GM18858 (cell line): ENCODE results near the gene SEC14L6.

ENCODE experiments used
- ATAC-seq: cut with Tn5 transposase; IDR thresholded peaks from one replicate; pipeline ENCODE4 v1.9.1; 2021; ENCODE audit not compliant: unreplicated experiment

The SEC14L6 gene

DNA sequence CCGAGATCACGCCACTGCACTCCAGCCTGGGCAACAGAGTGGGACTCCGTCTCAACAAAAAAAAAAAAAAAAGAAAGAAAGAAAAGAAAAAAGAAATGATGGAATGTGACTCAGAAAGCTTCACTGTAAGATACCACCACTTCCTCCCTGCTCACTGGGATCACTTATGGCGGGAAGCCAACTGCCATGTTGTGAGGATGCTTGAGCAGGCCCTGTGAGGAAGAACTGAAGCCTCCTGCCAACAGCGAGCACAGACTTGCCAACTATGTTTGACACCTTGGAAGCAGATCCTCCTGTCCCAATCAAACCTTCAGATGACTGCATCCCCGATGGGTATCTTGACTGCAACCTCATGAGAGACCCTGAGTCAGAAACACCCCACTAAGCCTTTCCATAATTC lies 8.3 kb downstream of the SEC14L6 start:
- ATAC-seq, result no peak

DNA sequence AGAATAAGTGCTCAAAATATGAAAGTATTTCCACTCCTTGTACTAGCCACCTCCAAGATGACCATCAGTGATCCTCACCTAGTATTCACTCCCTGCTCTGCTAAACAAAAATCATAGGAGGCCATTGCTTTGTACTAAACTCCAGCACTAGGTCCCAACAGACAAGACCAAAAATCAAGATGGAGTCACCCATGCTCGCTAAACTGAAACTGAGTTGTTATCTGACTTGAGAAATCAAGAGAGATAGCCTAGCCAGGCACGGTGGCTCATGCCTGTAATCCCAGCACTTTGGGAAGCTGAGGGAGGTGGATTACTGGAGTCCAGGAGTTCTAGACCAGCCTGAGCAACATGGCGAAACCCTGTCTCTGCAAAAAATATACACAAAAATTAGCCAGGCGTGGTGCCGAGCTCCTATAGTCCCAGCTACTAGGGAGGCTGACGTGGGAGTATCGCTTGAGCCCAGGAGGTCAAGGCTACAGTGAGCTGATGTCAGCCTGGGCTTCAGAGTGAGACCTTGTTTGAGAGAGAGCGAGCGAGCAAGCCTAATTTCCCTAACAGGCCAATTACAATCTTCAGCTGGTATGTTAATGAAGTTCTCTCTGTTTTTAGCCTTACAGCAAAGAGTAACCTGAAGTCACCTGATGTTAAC lies 9.3 kb downstream of the SEC14L6 start:
- no peak for ATAC-seq

DNA sequence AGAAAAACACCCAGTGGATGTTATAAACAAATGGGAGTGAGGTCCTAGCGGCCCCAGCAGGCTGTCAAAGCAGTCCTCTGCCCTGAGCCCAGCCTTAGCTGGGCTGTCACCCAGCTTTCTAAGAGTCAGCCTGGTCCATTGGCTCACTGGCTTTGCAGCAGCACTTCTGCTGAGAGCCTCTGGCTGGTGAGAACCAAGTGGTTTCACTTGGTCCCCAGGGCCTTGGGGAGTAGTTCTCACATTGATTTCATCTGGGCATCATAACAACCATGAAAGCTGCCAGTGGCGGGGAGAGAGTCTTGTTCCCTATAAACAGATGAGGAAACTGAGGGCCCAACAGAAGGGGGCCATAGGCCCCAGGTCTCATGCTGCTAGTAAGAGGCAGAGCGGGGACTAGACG lies 11.4 kb downstream of the SEC14L6 start:
- no peak for ATAC-seq

DNA sequence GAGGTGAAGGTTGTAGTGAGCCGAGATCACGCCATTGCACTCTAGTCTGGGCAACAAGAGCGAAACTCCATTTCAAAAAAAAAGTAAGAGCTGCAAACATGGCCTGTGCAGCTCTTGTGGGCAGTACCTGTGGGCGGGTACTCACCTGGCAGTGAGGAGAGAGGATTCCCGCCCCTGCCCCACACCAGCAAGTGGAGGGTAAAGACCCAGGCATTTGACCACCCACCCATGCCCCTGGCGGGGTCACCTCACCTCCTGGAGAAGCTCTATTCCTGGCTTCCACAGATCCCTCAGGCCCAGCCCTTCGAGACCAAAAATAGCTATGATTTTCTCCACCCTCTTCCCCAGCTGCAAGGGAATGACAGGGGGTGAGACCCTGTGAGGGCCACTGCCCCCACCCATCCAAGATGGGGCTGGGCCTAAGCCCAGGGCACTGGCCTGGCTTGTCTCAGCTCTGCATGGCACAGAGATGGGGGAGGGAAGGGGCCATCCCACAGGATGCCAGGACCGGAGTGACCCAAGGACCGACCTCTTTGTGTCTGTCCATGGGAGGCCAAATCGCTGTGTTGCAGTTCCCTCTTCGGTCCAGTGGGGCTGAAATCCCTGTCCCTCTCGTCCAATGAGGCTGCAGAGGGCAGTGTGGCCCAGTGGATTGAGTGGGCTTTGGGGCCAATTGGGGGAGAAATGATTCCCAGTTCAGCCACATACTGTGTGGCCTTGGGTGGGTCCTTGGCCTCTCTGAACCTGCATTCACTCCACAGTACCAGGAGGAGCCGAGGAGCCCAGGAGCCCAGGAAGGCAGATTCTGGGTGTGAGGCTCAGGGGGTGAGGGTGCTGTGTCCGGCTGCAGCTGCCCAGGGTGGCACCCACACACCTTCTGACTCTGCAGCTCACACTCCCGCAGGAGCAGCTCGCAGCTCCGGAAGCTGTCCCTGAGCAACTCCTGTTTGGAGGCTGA lies 14.6 kb downstream of the SEC14L6 start:
- no peak for ATAC-seq

DNA sequence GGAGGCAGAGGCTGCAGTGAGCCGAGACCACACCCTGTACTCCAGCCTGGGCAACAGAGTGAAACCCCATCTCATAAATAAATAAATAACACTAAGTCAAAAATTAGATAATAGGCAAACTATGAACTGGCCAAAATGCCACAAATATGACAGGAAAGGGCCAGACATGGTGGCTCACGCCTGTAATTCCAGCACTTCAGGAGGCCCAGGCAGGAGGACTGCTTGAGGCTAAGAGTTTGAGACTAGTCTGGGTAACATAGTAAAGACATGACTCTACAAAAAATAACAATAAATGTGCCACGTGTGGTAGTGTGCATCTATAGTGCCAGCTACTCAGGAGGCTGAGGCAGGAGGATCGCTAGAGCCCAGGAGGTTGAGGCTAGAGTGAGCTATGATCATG lies 19.9 kb downstream of the SEC14L6 start:
- ATAC-seq, result no peak

DNA sequence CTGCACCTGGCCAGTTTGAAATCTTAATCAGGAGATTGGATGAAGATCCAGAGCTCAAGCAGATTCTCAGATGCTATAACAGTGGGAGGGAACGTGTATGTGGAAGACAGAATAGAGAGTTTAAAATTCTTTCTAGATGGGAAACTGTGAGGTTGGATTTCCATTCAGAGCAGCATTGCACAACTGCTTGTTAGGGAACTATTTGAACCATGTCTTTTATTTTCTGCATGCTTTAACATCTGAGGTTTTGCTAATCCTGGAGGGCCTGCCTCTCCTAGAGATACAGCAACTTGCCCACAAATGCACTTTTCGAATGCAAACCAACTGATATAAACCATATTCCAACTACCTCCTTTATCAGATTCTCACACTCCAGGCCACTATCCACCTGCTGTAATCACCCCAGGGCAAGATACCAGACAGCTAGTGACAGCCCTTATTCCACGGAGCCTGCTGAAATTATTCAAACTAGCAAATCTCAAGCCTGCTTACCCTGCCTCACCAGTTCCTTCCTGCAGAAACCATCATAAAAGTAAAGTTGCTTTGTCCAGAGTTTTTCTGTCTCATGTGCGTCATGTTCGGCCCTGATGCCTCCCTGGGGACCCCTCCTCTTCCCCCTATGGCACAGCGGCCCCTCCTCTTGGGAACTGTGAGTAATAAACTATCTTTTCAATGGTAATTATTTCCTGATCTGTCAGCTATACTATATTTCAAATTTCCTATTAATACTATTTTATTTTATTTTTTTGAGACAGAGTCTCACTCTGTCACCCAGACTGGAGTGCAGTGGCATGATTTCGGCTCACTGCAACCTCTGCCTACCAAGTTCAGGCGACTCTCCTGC lies 22.7 kb downstream of the SEC14L6 start:
- no peak for ATAC-seq

DNA sequence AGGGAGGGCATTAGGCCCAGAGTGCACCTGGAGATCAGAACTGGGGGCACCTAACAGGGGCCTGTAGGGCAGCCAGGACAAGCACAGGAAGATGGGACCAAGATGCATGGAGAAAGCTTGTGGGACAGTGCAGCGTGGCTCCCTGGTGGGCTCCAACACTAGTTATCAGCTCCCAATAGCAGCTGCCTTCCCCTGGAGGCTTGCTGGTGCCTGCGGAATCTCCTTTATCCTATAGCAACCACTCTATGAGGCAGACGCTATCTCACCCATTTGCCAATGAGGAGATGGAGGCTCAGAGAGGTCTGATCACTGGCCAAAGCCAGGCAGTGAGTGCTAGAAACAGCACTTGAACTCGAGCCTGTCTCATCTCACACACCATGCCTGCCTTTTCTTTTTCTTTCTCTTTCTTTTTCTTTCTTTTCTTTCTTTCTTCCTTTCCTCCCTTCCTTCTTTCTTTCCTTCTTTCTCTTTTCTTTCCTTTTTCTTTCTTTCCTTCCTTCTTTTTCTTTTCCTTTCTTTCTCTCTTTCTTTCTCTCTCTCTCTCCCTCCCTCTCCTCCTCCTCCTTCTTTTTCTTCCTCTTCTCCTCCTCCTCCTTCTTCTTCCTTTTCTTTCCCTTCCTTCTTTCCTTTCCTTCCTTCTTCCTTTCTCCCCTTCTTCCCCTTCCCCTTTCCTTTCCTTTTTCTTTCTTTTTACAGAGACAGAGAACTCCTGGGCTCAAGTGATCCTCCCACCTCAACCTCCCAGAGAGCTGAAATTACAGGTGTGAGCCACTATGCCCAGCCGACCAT lies 25.0 kb downstream of the SEC14L6 start:
- no peak for ATAC-seq

DNA sequence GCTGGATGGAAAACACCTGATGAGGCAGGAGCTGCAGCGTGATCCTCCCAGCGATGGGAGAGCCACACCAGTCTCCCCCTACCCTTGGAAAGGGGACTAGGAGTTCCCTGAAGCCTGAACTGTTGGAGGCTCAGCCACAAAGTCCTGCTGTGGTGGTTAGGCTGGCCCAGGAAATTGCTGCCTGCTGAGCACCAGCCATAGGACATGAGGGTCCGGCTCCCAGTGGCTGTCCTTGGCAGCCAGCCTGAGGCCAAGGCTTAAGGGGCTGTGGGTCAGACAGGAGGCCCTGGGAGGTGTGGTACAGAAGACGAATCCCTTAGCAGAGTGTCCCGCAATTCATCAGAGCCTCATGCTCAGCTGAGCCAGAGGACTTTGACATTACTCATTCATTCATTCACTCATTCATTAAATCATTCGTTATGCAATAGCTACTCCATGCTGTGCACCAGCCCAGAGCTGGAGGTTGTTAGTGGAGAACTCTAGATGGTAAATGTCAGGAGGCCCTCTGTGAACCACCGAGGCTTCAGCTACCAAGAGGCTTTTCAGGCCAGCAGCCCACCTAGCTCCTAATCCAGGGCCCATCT lies 26.6 kb downstream of the SEC14L6 start:
- no peak for ATAC-seq

DNA sequence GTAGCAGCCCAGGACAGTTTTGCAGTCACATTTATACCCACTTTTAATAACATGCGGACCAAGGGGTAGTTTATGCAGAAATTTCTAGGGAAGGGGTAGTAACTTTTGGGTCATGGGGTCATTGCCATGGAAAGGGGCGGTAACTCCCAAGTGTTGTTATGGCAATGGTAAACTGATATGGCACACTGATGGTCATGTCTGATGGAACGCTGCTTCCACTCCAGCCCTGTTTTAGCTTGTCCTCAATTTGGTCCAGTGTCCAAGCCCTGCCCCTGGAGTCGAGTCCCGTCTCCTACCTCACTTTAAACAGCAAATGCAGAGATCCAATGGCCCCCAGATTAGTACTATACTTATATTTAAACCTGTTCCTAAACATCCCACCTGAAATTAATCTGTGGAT lies 29.8 kb downstream of the SEC14L6 start:
- no peak for ATAC-seq

DNA sequence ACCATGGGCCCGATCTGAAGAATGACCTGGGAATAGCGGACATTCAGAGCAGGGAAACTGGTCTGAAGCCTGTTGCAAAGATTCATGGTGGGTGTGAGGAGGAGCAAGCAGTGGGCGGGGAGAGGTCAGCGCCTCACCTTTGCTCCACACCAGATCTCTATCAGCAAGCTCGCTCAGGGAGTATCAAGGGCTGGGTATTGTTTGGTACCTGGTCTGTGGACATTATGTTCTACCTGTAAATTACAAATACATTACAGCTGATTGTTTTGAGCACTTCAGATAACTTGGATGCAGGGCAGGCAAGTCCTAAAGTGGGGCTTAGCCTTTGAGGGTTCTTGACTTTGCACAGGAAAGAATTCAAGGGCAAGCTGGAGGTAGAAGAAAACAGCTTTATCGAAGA lies 30.3 kb downstream of the SEC14L6 start:
- no peak for ATAC-seq

DNA sequence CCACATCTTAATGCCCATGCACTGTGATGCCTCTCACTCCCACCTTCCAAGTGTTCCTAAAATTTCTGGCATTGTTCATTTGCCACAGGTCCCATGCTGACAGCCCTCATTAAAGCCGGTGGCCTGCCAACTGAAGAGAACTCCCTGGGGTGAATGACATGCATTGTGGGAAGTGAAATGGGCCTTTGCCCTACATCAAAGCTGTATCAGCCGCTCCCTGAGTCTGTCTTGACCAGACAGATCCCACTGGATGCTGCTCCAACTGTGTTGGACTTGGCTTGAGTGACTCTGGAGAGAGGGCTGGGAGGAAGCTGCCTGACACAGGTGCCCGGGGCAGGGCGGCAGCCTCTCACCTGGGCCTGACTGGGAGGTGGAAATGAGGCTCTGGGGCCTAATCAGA lies 32.3 kb downstream of the SEC14L6 start:
- no peak for ATAC-seq

DNA sequence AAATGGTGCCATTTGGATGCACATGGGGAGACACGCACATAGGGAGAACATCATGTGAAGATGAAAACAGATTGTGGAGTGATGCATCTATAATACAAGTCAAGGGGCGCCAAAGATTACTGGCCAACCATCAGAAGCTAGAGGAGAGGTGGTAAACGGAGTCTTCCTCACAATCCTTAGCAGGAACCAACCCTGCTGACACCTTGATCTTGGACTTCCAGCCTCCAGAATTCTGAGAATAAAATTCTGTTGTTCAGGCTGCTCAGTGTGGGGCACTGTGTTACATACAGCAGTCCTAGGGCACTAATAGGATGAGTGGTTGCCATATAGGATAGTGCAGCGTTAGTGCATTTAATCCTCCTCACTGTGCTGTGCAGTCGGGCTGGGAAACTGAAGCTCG lies 33.1 kb downstream of the SEC14L6 start:
- no peak for ATAC-seq

DNA sequence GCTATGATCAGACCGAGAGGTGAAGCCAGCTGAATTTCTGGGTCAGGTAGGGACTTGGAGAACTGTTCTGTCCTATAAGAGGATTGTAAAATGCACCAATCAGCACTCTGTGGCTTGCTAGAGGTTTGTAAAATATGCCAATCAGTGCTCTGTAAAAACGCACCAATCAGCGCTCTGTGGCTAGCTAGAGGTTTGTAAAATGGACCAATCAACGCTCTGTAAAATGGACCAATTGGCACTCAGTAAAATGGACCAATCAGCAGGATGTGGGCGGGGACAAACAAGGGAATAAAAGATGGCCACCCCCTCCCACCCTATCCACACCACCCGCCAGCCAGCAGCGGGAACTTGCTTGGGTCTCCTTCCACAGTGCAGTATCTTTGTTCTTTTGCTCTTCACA lies 34.6 kb downstream of the SEC14L6 start:
- no peak for ATAC-seq

DNA sequence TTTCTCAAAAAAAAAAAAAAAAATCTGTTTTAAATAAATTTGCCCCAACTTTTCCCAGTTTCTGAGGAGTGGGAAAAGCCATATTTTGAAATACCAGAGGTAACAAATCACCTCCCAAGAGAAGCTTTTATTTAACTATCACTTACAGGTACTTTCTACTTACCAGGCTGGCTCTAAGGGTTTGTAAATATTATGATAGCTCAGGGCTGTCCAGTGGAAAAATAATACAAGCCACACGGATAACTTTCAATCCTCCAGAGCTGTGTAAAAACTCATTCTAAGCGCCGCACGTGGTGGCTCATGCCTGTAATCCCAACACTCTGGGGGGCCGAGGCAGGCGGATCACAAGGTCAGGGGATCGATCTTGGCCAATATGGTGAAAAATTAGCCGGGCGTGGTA lies 35.4 kb downstream of the SEC14L6 start:
- no peak for ATAC-seq

DNA sequence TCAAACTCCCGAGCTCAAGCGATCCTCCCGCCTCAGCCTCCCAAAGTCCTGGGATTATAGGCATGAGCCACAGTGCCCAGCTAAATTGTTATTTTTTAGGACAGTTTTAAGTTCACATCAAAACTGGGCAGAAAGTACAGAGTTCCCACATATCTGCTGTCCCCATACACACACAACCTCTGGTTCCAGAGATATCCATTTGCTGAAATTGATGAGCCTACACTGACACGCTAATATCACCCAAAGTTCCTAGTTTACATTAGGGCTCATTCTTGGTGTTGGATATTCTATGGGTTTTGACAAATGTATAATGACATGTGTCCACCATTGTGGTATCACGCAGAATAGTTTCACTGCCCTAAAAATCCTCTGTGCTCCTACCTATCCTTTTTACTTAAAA lies 38.3 kb downstream of the SEC14L6 start:
- ATAC-seq, result no peak

DNA sequence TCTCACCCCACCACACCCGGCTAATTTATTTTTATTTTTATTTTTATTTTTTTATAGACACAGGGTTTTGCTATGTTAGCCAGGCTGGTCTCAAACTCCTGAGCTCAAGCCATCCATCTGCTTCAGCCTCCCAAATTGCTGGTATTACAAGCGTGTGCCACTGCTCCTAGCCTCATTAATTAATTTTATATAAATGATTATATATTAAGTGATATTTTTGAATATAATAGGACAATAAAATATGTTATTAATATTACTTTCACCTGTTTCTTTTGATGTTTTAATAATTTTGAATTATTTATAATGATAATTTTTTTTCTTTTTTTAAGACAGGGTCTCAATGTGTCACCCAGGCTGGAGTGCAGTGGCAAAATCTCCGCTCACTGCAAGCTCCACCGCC lies 38.9 kb downstream of the SEC14L6 start:
- ATAC-seq, result no peak

DNA sequence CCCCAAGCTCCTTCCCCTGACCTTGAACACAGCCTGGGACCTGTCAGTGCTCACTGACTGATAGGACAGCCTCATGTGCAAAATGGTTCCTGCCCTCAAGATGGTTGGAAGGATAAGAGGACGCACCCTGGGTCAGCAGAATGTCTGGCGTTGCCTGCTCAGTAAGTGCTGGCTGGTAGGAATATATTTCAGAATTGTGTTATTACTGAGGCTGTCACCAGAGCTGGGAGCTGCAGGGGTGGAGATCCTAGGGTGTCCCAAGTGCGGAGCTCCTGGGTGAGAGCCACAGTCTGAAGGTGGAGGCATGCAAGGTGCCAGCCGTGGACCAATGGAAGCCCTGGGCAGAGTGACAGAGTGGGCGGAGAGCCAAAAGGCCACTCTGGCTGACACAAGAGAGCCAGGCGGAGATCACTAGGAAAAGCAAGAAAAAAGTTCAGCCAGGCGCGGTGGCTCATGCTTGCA lies 40.0 kb downstream of the SEC14L6 start:
- no peak for ATAC-seq

DNA sequence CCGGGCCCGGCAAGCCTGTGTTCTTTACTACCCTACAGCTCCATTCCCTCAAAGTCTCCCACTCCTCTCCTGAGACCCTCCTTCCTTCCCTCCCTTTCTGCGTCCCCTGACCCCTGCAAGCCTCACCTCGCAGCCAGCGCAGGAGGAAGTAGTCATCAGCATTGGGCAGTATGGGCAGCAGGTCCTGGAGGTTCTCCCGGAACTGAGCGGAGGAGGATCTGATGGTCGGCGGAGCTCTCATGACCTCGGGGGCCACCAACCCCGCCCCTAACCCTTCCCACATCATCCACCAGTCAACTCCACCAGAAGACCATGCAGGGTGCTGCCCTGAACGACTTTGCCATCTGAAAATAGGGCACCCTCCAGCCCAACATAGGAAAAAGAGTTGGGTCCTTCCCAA lies 43.0 kb downstream of the SEC14L6 start:
- ATAC-seq, result no peak

DNA sequence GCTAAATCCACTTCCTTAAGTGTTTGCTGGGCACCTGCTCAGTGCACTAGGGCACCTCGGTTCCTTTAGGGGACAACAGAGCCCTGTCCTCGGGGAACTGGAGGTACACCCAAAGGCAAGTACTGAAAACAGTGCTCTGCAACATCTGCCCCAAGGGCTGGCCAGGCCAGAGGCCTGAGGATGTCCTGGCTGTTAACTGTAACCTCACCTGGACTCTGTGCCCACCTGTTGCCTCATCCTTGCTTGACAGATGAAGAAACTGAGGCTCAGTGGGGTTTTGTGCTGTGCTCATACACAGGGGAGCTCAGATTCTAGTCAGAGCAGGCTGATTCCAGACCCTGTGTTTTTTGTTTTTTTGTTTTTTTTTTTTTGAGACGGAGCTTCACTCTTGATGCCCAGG lies 43.6 kb downstream of the SEC14L6 start:
- no peak for ATAC-seq

DNA sequence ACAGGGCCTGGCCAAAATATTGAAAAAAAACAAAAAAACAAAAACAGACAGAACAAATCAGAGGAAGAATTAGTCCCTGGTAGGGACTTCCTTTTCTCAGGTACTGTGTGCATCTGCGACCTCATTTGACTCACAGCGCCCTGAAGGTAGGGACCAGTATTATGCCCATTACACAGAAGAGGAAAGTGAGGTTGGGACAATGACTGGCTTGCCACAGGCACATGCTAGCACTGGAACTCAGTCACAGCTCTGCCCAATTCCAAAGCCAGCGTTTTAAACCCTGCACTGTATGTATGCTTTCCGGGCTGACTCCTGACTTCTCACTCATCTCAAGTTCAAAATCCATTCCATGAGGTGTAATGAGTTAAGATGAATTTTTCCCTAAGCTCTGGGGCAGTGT lies 44.4 kb downstream of the SEC14L6 start:
- no peak for ATAC-seq
